Cardiac fibroblast (primary cell): ENCODE data around the gene RIMS4.
A peak's percentile ranks its signal among the peaks of the same experiment; 100 is the strongest.

Experiments
- DNase-seq, 2 donors: peaks; one replicate each; pipeline versions ENCODE4 v3.0.0 to v3.0.0-alpha.2; 2010; ENCODE audit warnings: low read depth in 2 of 2
- H3K4me3 ChIP-seq, 2 donors: replicated peaks in 1 of 2; 1 replicate in 1 of 2; 2 replicates in 1 of 2; pipeline ENCODE4 v1.5.1; 2011; ENCODE audit warnings: low read depth in 2 of 2, low read length in 2 of 2, mild to moderate bottlenecking in 2 of 2, moderate library complexity in 1 of 2
- CTCF ChIP-seq: IDR thresholded peaks from one replicate; pipeline ENCODE4 v1.5.1; 2011; ENCODE audit warnings: low read depth, mild to moderate bottlenecking, low read length, inconsistent platforms

RIMS4 gene

GRCh38 chr20:44714102-44714700, 96.1 kb downstream of the RIMS4 start:
- no peak for TF ChIP-seq CTCF
- H3K4me3 ChIP-seq: no peak overlapping the region
- DNase-seq: no peak

- TF ChIP-seq CTCF: no peak
- no peak overlapping the region for H3K4me3 ChIP-seq
- peak in 1 of 2 donors; percentile 90 for DNase-seq
Observed at GRCh38 chr20:44711237-44711636, 99.1 kb downstream of the RIMS4 start.

- no peak overlapping the region for H3K4me3 ChIP-seq
- no peak for TF ChIP-seq CTCF
- no peak for DNase-seq
Observed at GRCh38 chr20:44709797-44710196, 100.5 kb downstream of the RIMS4 start.

- H3K4me3 ChIP-seq: no peak overlapping the region
- TF ChIP-seq CTCF: no peak
- no peak for DNase-seq
Observed at GRCh38 chr20:44709380-44709779, 101.0 kb downstream of the RIMS4 start.

GRCh38 chr20:44707018-44707579, 103.2 kb downstream of the RIMS4 start:
- TF ChIP-seq CTCF: no peak
- no peak for DNase-seq
- H3K4me3 ChIP-seq: no peak overlapping the region

- peak; percentile 48 to 55 for DNase-seq
- no peak overlapping the region for H3K4me3 ChIP-seq
- TF ChIP-seq CTCF: no peak
Observed at GRCh38 chr20:44706301-44707017, 103.9 kb downstream of the RIMS4 start.
